H9 (cell line): Measurements from ENCODE around the gene PIGB. TPM values are rescaled to one million over a fixed set of nuclear protein-coding genes. Genes with fewer than 3 reads are reported as not detected.

Experiments used
- DNase-seq: peaks from one replicate; pipeline ENCODE4 v3.0.0-alpha.2; 2017
- H2AFZ ChIP-seq: one replicate; pipeline ENCODE4 v1.6.1; 2013; ENCODE audit warnings: mild to moderate bottlenecking, low read length, control low read depth, moderate library complexity
- H2AK5ac ChIP-seq: 2 replicates; pipeline ENCODE4 v1.6.1; 2013; ENCODE audit warnings: low read length, control low read depth, mixed read lengths; ENCODE audit not compliant: insufficient read length
- H2BK120ac ChIP-seq: one replicate; pipeline ENCODE4 v1.6.1; 2013; ENCODE audit warnings: low read depth, mild to moderate bottlenecking, low read length, control low read depth, inconsistent platforms; ENCODE audit not compliant: poor library complexity, severe bottlenecking
- H2BK12ac ChIP-seq: 2 replicates; pipeline ENCODE4 v1.6.1; 2013; ENCODE audit warnings: low read length, control low read depth, mixed read lengths, low read depth; ENCODE audit not compliant: insufficient read length
- H2BK15ac ChIP-seq: 2 replicates; pipeline ENCODE4 v1.6.1; 2013; ENCODE audit warnings: low read depth, low read length, control low read depth
- H2BK20ac ChIP-seq: one replicate; pipeline ENCODE4 v1.6.1; 2013; ENCODE audit warnings: low read depth, mild to moderate bottlenecking, low read length, control low read depth, inconsistent platforms; ENCODE audit not compliant: poor library complexity, severe bottlenecking
- H2BK5ac ChIP-seq: 2 replicates; pipeline ENCODE4 v1.6.1; 2013; ENCODE audit warnings: low read length, control low read depth, mixed read lengths; ENCODE audit not compliant: insufficient read length
- H3K14ac ChIP-seq: 2 replicates; pipeline ENCODE4 v1.6.1; 2013; ENCODE audit warnings: low read length, control low read depth; ENCODE audit not compliant: insufficient read depth
- H3K18ac ChIP-seq: 2 replicates; pipeline ENCODE4 v1.6.1; 2013; ENCODE audit warnings: low read depth, mild to moderate bottlenecking, mixed read lengths, low read length, control low read depth; ENCODE audit not compliant: insufficient read length
- H3K23ac ChIP-seq: 2 replicates; pipeline ENCODE4 v1.6.1; 2013; ENCODE audit warnings: low read length, control low read depth, mixed read lengths, low read depth; ENCODE audit not compliant: insufficient read length
- H3K23me2 ChIP-seq: 2 replicates; pipeline ENCODE4 v1.6.1; 2013; ENCODE audit warnings: low read depth, mild to moderate bottlenecking, mixed read lengths, low read length, control low read depth; ENCODE audit not compliant: insufficient read length, poor library complexity, severe bottlenecking
- H3K27ac ChIP-seq: 2 replicates; pipeline ENCODE4 v1.5.1; 2013; ENCODE audit warnings: low read length, control low read depth, mixed read lengths, low read depth; ENCODE audit not compliant: insufficient read length
- H3K27me3 ChIP-seq: 2 replicates; pipeline ENCODE4 v1.6.1; 2013; ENCODE audit warnings: low read length, control low read depth, inconsistent platforms; ENCODE audit not compliant: insufficient read depth
- H3K4ac ChIP-seq: 2 replicates; pipeline ENCODE4 v1.6.1; 2013; ENCODE audit warnings: low read depth, mild to moderate bottlenecking, control low read depth, inconsistent platforms, low read length, moderate library complexity
- H3K4me1 ChIP-seq: 2 replicates; pipeline ENCODE4 v1.6.1; 2013; ENCODE audit warnings: low read length, control low read depth, inconsistent platforms; ENCODE audit not compliant: insufficient read depth
- H3K4me2 ChIP-seq: 2 replicates; pipeline ENCODE4 v1.6.1; 2013; ENCODE audit warnings: low read length, control low read depth, mixed read lengths; ENCODE audit not compliant: insufficient read length, insufficient read depth
- H3K56ac ChIP-seq: 2 replicates; pipeline ENCODE4 v1.6.1; 2013; ENCODE audit warnings: low read depth, mild to moderate bottlenecking, mixed read lengths, low read length, control low read depth; ENCODE audit not compliant: insufficient read length
- H3K79me1 ChIP-seq: 2 replicates; pipeline ENCODE4 v1.6.1; 2013; ENCODE audit warnings: low read depth, mild to moderate bottlenecking, moderate library complexity, low read length, control low read depth, inconsistent platforms; ENCODE audit not compliant: insufficient read depth, poor library complexity, severe bottlenecking
- H3K79me2 ChIP-seq: 2 replicates; pipeline ENCODE4 v1.6.1; 2013; ENCODE audit warnings: low read length, control low read depth, inconsistent platforms; ENCODE audit not compliant: insufficient read depth
- H3K9ac ChIP-seq: 2 replicates; pipeline ENCODE4 v1.6.1; 2013; ENCODE audit warnings: low read length, control low read depth, mixed read lengths; ENCODE audit not compliant: insufficient read length; ENCODE audit errors: extremely low read depth
- H3K9me3 ChIP-seq: one replicate; pipeline ENCODE4 v1.6.1; 2013; ENCODE audit warnings: low read depth, low read length, inconsistent platforms; ENCODE audit not compliant: control insufficient read depth
- H3T11ph ChIP-seq: one replicate; pipeline ENCODE4 v1.6.1; 2013; ENCODE audit warnings: mild to moderate bottlenecking, low read length, control low read depth, inconsistent platforms
- H4K20me1 ChIP-seq: one replicate; pipeline ENCODE4 v1.6.1; 2013; ENCODE audit not compliant: control insufficient read depth, insufficient read length, insufficient read depth
- H4K5ac ChIP-seq: 2 replicates; pipeline ENCODE4 v1.6.1; 2013; ENCODE audit warnings: low read depth, mild to moderate bottlenecking, mixed read lengths, low read length, control low read depth; ENCODE audit not compliant: insufficient read length
- H4K8ac ChIP-seq: replicated peaks from 2 replicates; pipeline ENCODE4 v1.6.1; 2013; ENCODE audit warnings: low read length, control low read depth, mixed read lengths, low read depth; ENCODE audit not compliant: insufficient read length
- H4K91ac ChIP-seq: 2 replicates; pipeline ENCODE4 v1.6.1; 2013; ENCODE audit warnings: low read depth, mild to moderate bottlenecking, moderate library complexity, mixed read lengths, low read length, control low read depth; ENCODE audit not compliant: insufficient read length
- H3K27ac Mint-ChIP-seq, 3 experiments: 2 replicates in 2 of 3; 3 replicates in 1 of 3; pipeline ENCODE4 v1.8.0; 2020 to 2021; ENCODE audit warnings: mixed read lengths in 3 of 3, mild to moderate bottlenecking in 1 of 3, moderate library complexity in 1 of 3
- H3K27me3 Mint-ChIP-seq: 2 replicates; pipeline ENCODE4 v1.8.0; 2021; ENCODE audit warnings: low read depth, mild to moderate bottlenecking, moderate library complexity, mixed read lengths
- H3K36me3 Mint-ChIP-seq, 3 experiments: 2 replicates in 2 of 3; 3 replicates in 1 of 3; pipeline ENCODE4 v1.8.0; 2020 to 2021; ENCODE audit warnings: low read depth in 3 of 3, mixed read lengths in 3 of 3; ENCODE audit not compliant: insufficient read depth in 1 of 3
- H3K4me1 Mint-ChIP-seq, 2 experiments: 2 replicates each; pipeline ENCODE4 v1.8.0; 2020; ENCODE audit warnings: mixed read lengths in 2 of 2
- H3K4me3 Mint-ChIP-seq, 2 experiments: 2 replicates in 1 of 2; 3 replicates in 1 of 2; pipeline ENCODE4 v1.8.0; 2020 to 2021; ENCODE audit warnings: mild to moderate bottlenecking in 2 of 2, mixed read lengths in 2 of 2, moderate library complexity in 1 of 2
- H3K9me3 Mint-ChIP-seq, 2 experiments: 2 replicates in 1 of 2; 3 replicates in 1 of 2; pipeline ENCODE4 v1.8.0; 2020; ENCODE audit warnings: mild to moderate bottlenecking in 2 of 2, mixed read lengths in 2 of 2, moderate library complexity in 1 of 2
- CTCF ChIP-seq: fragments of 200-600 bp; sonication (generic); conservative IDR thresholded peaks from 3 replicates; pipeline ENCODE4 v1.8.0; 2021; ENCODE audit warnings: antibody characterized with exemption, mild to moderate bottlenecking
- total RNA-seq: library from RNA; stranded (reverse); gene quantifications from 2 replicates; pipeline ENCODE4 v1.2.1, GENCODE V29; 2021

The PIGB gene
- total RNA-seq, 1 experiment from 2014 or later = 6.7 TPM

GRCh38 chr15:55402707-55403106 lies 83.7 kb downstream of the PIGB start:
- no peak for TF ChIP-seq CTCF
- Histone ChIP-seq H2BK15ac (no peak overlapping the region), H3K14ac (no peak overlapping the region), H3K27ac (no peak overlapping the region), H2BK20ac (no peak overlapping the region), H3K56ac (no peak overlapping the region), H3K18ac (no peak overlapping the region), H2BK5ac (no peak overlapping the region), H2BK12ac (no peak overlapping the region), H3K4ac (no peak overlapping the region), H3K4me1 (no peaks in the 10 kb centered on the region), H3K27me3 (no peaks in the 10 kb centered on the region), H3K9me3 (no peaks in the 10 kb centered on the region), H3K79me1 (no peaks in the 10 kb centered on the region), H4K20me1 (no peaks in the 10 kb centered on the region), H3K23me2 (peaks cover 2% of the 10 kb centered on the region), H2AFZ (no peak overlapping the region), H3T11ph (no peak overlapping the region), H3K4me2 (no peak overlapping the region), H2BK120ac (no peak overlapping the region), H4K8ac (no peak overlapping the region), H3K9ac (no peak overlapping the region), H2AK5ac (no peak overlapping the region), H4K5ac (no peak overlapping the region), H4K91ac (no peak overlapping the region), H3K79me2 (no peaks in the 10 kb centered on the region), H3K23ac (no peak overlapping the region)
- H3K27ac Mint-ChIP-seq = no peak overlapping the region
- no peaks in the 10 kb centered on the region for H3K36me3 Mint-ChIP-seq
- H3K9me3 Mint-ChIP-seq = peaks cover 0 to 3% of the 10 kb centered on the region in 2 experiments; a peak in 1 of 5 replicates
- peaks cover 4% of the 10 kb centered on the region in 2 experiments for H3K4me1 Mint-ChIP-seq
- no peaks in the 10 kb centered on the region; the same call in 1 of the 2 replicates for H3K27me3 Mint-ChIP-seq
- DNase-seq = no peak
- no peak overlapping the region for H3K4me3 Mint-ChIP-seq
